NCI-H446 treated with DMSO at 0.1 percent for 48 hours (cell line): ENCODE data around the gene DKK3.

Experiments
- DNase-seq: peaks from one replicate; lab custom pipeline; 2025; lab: John Stamatoyannopoulos, UW

The DKK3 gene

GRCh38 chr11:11966826-11967668, 41.4 kb downstream of the DKK3 start:
- no peak for DNase-seq

GRCh38 chr11:11966354-11966741, 42.1 kb downstream of the DKK3 start:
- DNase-seq, result no peak

GRCh38 chr11:11965656-11966353, 42.6 kb downstream of the DKK3 start:
- DNase-seq, result no peak

GRCh38 chr11:11965192-11965591, 43.2 kb downstream of the DKK3 start:
- no peak for DNase-seq

GRCh38 chr11:11964774-11965150, 43.7 kb downstream of the DKK3 start:
- DNase-seq, result no peak

- DNase-seq, result peak; percentile 56
Measured at GRCh38 chr11:11963842-11964773, 44.3 kb downstream of the DKK3 start.

GRCh38 chr11:11963067-11963466, 45.4 kb downstream of the DKK3 start:
- DNase-seq, result no peak

- no peak for DNase-seq
Measured at GRCh38 chr11:11961399-11962028, 46.9 kb downstream of the DKK3 start.

- DNase-seq, result no peak
Measured at GRCh38 chr11:11960687-11961086, 47.7 kb downstream of the DKK3 start.

- DNase-seq, result no peak
Measured at GRCh38 chr11:11959601-11960000, 48.8 kb downstream of the DKK3 start.

- DNase-seq, result no peak
Measured at GRCh38 chr11:11958403-11959231, 49.8 kb downstream of the DKK3 start.

GRCh38 chr11:11956006-11956405, 52.4 kb downstream of the DKK3 start:
- DNase-seq, result no peak

GRCh38 chr11:11952036-11952435, 56.4 kb downstream of the DKK3 start:
- DNase-seq, result no peak

- DNase-seq, result no peak
Measured at GRCh38 chr11:11949482-11949881, 58.9 kb downstream of the DKK3 start.

GRCh38 chr11:11948242-11948947, 60.0 kb downstream of the DKK3 start:
- no peak for DNase-seq

GRCh38 chr11:11947825-11948224, 60.6 kb downstream of the DKK3 start:
- DNase-seq, result no peak

GRCh38 chr11:11946878-11947277, 61.5 kb downstream of the DKK3 start:
- no peak for DNase-seq

GRCh38 chr11:11946180-11946579, 62.2 kb downstream of the DKK3 start:
- DNase-seq, result no peak

- no peak for DNase-seq
Measured at GRCh38 chr11:11944444-11944843, 64.0 kb downstream of the DKK3 start.

- DNase-seq, result no peak
Measured at GRCh38 chr11:11942668-11943067, 65.8 kb downstream of the DKK3 start.
